OCI-LY1 (cell line): ENCODE data around the gene AKT2.

Experiments
- H2AFZ ChIP-seq: fragments of 200-600 bp; sonication (generic), shearing (Covaris generic); 2 replicates; pipeline ENCODE4 v1.6.0; 2014; ENCODE audit warnings: antibody characterized with exemption, mild to moderate bottlenecking, low read length
- H3F3A ChIP-seq: fragments of 200-600 bp; sonication (generic), shearing (Covaris generic); 2 replicates; pipeline ENCODE4 v1.6.0; 2014; ENCODE audit warnings: mild to moderate bottlenecking, antibody characterized with exemption, low read length, moderate library complexity; ENCODE audit not compliant: insufficient read depth
- H3K27ac ChIP-seq: fragments of 200-600 bp; sonication (generic); 2 replicates; pipeline ENCODE4 v1.5.1; 2014; ENCODE audit warnings: low read length, mixed run types, mild to moderate bottlenecking, low read depth; ENCODE audit not compliant: poor library complexity, severe bottlenecking
- H3K27me3 ChIP-seq: fragments of 200-600 bp; sonication (generic); 2 replicates; pipeline ENCODE4 v1.6.0; 2014; ENCODE audit warnings: antibody characterized with exemption, mild to moderate bottlenecking, low read length, moderate library complexity; ENCODE audit not compliant: insufficient read depth
- H3K36me3 ChIP-seq: fragments of 200-600 bp; sonication (generic); 2 replicates; pipeline ENCODE4 v1.6.1; 2014; ENCODE audit warnings: mild to moderate bottlenecking, antibody characterized with exemption, low read length, moderate library complexity, mixed read lengths; ENCODE audit not compliant: insufficient read depth
- H3K4me1 ChIP-seq: fragments of 200-600 bp; sonication (generic); 2 replicates; pipeline ENCODE4 v1.5.1; 2014; ENCODE audit warnings: mild to moderate bottlenecking, low read length, moderate library complexity; ENCODE audit not compliant: insufficient read depth, severe bottlenecking
- H3K4me2 ChIP-seq: fragments of 200-600 bp; sonication (generic), shearing (Covaris generic); 2 replicates; pipeline ENCODE4 v1.6.1; 2014; ENCODE audit warnings: low read length
- H3K4me3 ChIP-seq: fragments of 200-600 bp; sonication (generic); 2 replicates; pipeline ENCODE4 v1.5.1; 2014; ENCODE audit warnings: low read length, low read depth, mild to moderate bottlenecking, mixed read lengths; ENCODE audit not compliant: poor library complexity, severe bottlenecking
- H3K79me2 ChIP-seq: fragments of 200-600 bp; shearing (Covaris generic); 2 replicates; pipeline ENCODE4 v1.6.1; 2016; ENCODE audit warnings: mixed run types, low read length, mixed read lengths; ENCODE audit not compliant: insufficient read depth
- H3K9ac ChIP-seq: fragments of 200-600 bp; sonication (generic), shearing (Covaris generic); 2 replicates; pipeline ENCODE4 v1.6.1; 2014; ENCODE audit warnings: mild to moderate bottlenecking, low read length, mixed read lengths
- H3K9me2 ChIP-seq: fragments of 200-600 bp; sonication (generic), shearing (Covaris generic); 2 replicates; pipeline ENCODE4 v1.6.1; 2014; ENCODE audit warnings: low read depth, mild to moderate bottlenecking, low read length, mixed read lengths
- H3K9me3 ChIP-seq: fragments of 200-600 bp; shearing (Covaris generic); 2 replicates; pipeline ENCODE4 v1.6.1; 2014; ENCODE audit warnings: low read length, mixed read lengths
- H4K20me1 ChIP-seq: fragments of 200-600 bp; sonication (generic), shearing (Covaris generic); 2 replicates; pipeline ENCODE4 v1.6.0; 2016; ENCODE audit warnings: mild to moderate bottlenecking, low read length; ENCODE audit not compliant: insufficient read depth
- EZH2 ChIP-seq: fragments of 200-600 bp; sonication (generic), shearing (Covaris generic); IDR thresholded peaks from 2 replicates; pipeline ENCODE4 v1.8.0; 2017; ENCODE audit warnings: borderline replicate concordance, mixed run types, mild to moderate bottlenecking, antibody characterized with exemption, low read length, moderate library complexity, mixed read lengths
- TF ChIP-seq, protein P1 (sequence below): fragments of 200-600 bp; sonication (generic), shearing (Covaris generic); IDR thresholded peaks from 2 replicates; pipeline ENCODE4 v1.5.1; 2017; ENCODE audit warnings: mild to moderate bottlenecking, antibody characterized with exemption, low read length, moderate library complexity, mixed read lengths

Gene AKT2

DNA sequence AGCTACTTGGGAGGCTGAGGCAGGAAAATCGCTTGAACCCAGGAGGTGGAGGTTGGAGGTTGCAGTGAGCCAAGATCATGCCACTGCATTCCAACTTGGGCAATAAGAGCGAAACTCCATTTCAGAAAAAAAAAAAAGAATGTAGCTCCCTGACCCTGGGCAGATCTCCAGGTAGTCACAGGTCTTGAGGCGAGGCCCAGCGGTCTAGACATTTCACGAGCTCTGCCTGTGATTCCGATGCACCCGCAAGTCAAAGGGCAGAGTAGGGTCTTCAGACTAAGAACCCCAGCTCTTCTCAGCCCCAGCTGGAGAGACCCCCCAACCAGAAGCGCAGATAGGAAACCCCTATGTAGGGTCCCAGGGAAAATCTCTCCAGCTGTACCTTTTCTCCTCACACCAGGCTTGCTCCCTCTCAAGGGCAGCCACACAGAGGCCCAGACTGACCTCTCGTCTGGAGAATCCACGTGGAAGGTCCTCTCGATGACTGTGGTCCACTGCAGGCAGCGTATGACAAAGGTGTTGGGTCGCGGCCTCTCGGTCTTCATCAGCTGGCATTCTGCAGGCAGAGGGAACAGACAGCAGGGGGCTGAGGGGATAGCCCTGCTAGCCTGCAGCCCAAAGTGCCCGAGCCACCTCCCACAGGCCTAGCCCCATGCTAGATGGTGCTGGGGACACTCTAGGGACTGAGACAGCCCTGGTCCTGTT is 30.3 kb downstream of the AKT2 start:
- no peaks in the 10 kb centered on the region for H4K20me1 ChIP-seq
- H3K27me3 ChIP-seq: no peaks in the 10 kb centered on the region
- H3K4me2 ChIP-seq: no peak overlapping the region
- no peak overlapping the region for H2AFZ ChIP-seq
- peaks cover 17% of the 10 kb centered on the region for H3K79me2 ChIP-seq
- no peaks in the 10 kb centered on the region for H3K9me3 ChIP-seq
- no peaks in the 10 kb centered on the region for H3F3A ChIP-seq
- no peak overlapping the region for H3K27ac ChIP-seq
- H3K9me2 ChIP-seq: no peaks in the 10 kb centered on the region
- no peaks in the 10 kb centered on the region for H3K4me1 ChIP-seq
- H3K36me3 ChIP-seq: peaks cover 79% of the 10 kb centered on the region
- no peak overlapping the region for H3K4me3 ChIP-seq
- no peak for TF ChIP-seq EZH2
- TF ChIP-seq, protein P1, sequence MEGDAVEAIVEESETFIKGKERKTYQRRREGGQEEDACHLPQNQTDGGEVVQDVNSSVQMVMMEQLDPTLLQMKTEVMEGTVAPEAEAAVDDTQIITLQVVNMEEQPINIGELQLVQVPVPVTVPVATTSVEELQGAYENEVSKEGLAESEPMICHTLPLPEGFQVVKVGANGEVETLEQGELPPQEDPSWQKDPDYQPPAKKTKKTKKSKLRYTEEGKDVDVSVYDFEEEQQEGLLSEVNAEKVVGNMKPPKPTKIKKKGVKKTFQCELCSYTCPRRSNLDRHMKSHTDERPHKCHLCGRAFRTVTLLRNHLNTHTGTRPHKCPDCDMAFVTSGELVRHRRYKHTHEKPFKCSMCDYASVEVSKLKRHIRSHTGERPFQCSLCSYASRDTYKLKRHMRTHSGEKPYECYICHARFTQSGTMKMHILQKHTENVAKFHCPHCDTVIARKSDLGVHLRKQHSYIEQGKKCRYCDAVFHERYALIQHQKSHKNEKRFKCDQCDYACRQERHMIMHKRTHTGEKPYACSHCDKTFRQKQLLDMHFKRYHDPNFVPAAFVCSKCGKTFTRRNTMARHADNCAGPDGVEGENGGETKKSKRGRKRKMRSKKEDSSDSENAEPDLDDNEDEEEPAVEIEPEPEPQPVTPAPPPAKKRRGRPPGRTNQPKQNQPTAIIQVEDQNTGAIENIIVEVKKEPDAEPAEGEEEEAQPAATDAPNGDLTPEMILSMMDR: no peak
- no peak overlapping the region for H3K9ac ChIP-seq

DNA sequence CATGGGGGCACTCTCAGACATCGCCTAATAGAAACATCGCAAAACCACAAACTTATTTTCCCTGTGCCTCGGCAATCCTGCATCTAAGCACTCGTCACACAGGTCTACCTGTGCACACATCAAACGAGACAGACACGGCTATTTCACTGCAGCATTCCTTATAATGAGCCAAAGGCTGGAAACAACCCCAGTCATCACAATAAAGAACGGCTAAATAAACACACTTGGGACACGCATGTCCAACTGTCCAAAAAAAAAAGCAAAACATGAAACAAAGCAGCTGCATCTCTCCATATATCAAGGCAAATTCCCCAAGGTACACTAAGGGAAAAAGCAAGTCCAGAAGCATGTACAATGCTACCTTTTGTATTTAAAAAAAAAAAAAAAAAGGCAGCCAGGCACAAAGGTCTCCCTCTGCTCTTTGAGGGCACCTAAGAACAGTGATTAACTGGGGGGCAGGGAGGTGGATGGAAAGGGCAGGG is 31.5 kb downstream of the AKT2 start:
- TF ChIP-seq EZH2: no peak
- TF ChIP-seq, protein P1: no peak
- Histone ChIP-seq H3K9me3 (no peaks in the 10 kb centered on the region), H3K36me3 (peaks cover 73% of the 10 kb centered on the region), H3K4me1 (no peaks in the 10 kb centered on the region), H3K4me3 (no peak overlapping the region), H3K79me2 (peaks cover 5% of the 10 kb centered on the region), H3K4me2 (no peak overlapping the region), H3K9me2 (no peaks in the 10 kb centered on the region), H3K27ac (no peak overlapping the region), H3K9ac (no peak overlapping the region), H2AFZ (no peak overlapping the region), H4K20me1 (no peaks in the 10 kb centered on the region), H3F3A (no peaks in the 10 kb centered on the region), H3K27me3 (no peaks in the 10 kb centered on the region)

DNA sequence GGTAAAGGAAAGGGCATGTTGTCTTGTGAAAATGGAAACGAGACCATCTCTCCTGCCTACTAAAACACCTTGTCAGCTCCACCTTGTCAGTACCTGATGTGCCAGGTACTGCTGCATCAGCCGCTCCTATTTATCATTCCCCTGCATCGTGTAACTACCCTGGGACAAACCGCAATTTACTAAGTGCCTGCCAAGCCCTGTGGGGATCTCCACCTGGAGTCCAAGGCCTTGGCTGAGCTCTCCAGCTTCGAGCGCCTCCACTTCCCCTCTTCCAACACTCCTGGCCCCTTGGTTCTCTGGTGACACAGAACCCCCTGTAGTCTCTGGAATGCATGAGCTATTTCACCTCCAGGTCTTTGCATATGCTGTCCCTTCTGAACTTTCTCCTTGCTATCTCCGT is 32.8 kb downstream of the AKT2 start:
- Histone ChIP-seq H3K36me3 (peaks cover 76% of the 10 kb centered on the region), H3K4me3 (no peak overlapping the region), H4K20me1 (no peaks in the 10 kb centered on the region), H3F3A (no peaks in the 10 kb centered on the region), H3K9me3 (no peaks in the 10 kb centered on the region), H3K27me3 (no peaks in the 10 kb centered on the region), H3K4me2 (no peak overlapping the region), H3K9ac (no peak overlapping the region), H3K27ac (no peak overlapping the region), H2AFZ (no peak overlapping the region), H3K4me1 (no peaks in the 10 kb centered on the region), H3K79me2 (0 out of 2 replicates have a peak, but pooled peaks cover under 1% of the 10 kb centered on the region), H3K9me2 (no peaks in the 10 kb centered on the region)
- TF ChIP-seq, protein P1: no peak
- no peak for TF ChIP-seq EZH2
